GM11168 (cell line): Measurements from ENCODE around the gene ATP2A2.
"Not testable (repeated sequence)": the region's sequence is repeated elsewhere in the genome, so short reads cannot be mapped to it uniquely, and the experiment has no call there.

ENCODE experiments used
- in situ Hi-C: fragments of 300-500 bp; cut with MboI; formaldehyde crosslinking; loops from one replicate; pipeline ENCODE4 v1.12.0; 2022; ENCODE audit warnings: low sequenced_read_pairs; ENCODE audit not compliant: unreplicated experiment

Gene ATP2A2

DNA sequence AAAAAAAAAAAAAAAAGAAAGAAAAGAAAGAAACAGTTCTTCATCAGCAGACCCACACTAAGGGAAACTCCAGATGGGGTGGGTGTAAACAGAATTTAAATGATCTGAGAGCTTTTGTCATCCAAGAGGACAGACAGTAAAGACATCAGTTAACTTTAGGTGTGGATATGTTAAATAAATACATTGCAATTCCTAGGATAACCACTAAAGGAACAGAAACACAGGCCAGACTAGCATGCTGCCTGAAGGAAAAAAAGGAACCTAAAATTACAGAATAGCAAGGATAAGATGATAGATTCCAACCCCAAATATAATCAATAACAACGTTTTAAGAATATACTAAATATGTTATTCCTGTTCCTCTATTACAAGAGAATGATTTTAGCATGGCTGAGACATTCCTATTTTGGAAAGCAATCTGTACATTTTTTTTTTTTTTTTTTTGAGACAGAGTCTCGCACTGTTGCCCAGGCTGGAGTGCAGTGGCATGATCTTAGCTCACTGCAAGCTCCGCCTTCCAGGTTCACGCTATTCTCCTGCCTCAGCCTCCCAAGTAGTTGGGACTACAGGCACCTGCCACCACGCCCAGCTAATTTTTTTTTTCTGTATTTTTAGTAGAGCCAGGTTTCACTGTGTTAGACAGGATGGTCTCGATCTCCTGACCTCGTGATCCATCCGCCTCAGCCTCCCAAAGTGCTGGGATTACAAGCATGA lies 77.5 kb downstream of the ATP2A2 start:
- in situ Hi-C loops = not testable (repeated sequence)

DNA sequence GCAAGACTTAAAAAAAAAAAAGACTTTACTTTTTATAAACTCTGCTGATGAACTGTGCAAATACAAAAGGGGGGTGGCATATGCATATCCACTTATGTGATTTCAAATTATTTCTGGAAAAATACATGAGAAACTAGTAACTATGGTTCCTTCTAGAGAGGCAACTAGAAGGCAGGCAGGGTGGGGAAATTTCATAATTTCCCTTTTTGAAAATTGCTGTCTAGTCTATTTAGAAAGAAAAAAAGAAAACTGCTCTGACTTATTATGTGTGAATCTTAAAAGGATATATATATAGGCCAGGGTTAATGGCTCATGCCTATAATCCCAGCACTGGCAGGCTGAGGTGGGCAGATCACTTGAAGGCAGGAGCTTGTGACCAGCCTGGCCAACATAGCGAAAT lies 80.2 kb downstream of the ATP2A2 start:
- in situ Hi-C loops = no loop called here

DNA sequence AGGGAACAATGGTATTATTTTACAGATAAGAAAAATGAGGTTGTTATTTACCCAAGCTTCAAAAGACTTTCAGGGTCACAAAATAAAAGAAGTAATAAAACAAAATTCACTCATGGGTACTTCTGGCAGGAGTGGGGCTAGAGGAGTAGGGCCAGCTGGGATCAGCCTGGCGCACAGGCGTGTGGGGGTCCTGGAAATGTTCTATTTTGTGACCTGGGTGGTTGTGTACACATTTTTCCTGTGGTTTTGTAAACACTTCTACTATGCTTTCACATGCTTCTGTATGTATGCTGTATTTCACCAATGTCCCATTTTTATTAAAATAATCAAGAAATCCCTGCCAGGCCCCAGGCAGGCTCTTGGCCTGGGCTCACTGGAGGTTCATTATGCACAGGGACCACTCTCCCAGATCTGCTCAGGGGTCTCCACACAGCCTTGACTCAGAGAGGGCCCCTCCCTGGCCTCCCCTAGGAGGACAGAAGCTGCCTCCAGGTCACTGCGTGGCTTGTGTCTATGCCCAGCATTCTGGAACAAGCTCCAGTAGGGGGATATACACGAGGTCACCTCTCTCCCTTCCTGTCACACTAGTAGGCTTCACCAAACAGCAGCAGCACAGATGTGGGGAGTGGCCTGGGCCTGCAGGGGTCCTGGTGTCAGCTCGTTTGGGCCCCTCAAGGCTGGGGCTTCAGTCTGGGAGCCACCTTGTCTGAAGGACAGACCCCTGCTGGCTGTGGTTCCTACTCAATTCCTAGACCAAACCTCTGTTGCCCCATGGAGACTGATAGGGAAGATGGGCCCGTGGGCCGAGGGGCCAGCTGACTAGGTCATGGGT lies 84.7 kb downstream of the ATP2A2 start:
- in situ Hi-C loops = no loop called here

DNA sequence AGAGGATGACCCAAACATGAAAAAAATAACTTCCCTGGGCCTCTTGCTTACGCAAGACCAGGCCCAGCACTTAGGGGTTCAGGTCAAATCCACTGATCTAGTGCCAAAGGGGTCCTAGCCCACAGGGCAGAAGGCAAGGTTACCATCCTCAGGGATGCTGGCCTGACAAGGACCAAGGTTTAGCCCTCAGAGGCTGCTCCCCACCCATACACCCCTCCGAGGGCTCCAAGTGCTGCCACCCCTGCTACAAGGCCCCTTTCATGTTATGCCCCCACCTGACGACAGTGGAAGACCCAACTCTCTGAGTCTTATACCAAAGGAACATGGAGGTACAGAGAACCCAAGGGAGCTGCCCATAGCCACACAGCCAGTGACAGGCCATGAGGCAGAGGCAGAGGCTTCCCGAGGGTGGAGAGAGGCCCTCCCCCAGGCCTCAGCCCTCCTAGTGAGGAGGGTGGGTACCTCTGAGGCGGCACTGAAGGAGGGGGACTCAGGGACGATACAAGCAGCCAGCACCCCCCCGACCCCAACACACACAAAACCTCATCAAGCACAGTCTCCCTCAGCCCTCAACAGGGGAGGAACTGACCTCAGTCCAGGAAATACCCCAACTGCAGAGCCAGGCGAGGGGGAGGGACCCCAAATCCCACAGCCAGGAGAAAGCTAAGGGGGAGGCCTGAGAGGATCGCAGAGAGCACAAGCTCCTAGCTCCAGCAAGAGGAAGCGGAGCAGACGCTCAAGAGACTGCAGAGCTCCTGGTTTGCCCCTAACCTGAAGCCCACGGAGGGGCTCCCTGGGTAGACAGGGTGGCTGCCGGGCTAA lies 85.5 kb downstream of the ATP2A2 start:
- in situ Hi-C loops = no loop called here

DNA sequence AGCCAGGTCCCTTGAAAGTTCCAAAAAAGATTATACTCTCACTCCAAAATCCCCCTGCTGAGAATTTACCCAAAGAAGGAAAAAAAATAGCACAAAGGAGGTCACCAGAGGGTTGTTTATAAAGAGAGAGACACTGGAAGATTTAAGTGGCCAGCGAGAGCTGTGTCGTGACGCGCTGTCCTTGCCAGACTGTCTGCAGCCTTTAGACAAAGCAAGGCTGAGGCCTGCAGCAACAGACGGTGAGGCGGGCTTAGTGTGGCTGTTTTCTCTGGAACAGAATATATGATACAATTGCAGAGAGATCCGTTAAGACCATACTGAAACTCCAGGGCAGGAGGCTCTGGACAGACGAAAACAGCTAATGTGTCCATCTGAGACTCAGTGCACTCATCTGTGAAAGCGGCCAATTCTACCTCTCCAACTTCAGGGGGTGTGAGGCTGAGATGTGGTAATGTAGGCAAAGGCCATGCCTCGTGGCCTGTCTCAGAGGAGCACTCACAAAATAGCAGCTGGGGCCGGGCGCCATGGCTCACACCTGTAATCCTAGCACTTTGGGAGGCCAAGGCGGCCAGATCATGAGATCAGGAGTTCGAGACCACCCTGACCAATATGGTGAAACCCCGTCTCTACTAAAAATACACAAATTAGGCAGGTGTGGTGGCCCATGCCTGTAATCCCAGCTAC lies 86.3 kb downstream of the ATP2A2 start:
- in situ Hi-C loops = no loop called here

DNA sequence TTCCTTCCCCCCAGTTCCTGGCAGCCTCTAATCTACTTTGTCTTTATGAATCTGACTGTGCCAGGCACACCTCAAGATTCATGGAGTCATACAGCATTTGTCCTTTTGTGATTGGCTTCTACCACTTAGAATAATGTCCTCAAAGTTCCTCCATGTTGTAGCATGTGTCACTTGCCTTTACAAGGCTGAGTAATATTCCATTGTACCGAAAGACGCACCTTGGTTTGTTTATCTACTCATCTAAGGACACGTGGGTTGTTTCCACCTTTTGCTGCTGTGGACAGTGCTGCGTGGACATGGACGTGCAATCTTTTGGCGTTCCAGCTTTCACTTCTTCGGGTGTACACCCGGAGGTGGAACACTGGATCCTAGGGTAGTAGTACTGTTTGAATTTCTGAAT lies 88.9 kb downstream of the ATP2A2 start:
- in situ Hi-C loops = no loop called here

DNA sequence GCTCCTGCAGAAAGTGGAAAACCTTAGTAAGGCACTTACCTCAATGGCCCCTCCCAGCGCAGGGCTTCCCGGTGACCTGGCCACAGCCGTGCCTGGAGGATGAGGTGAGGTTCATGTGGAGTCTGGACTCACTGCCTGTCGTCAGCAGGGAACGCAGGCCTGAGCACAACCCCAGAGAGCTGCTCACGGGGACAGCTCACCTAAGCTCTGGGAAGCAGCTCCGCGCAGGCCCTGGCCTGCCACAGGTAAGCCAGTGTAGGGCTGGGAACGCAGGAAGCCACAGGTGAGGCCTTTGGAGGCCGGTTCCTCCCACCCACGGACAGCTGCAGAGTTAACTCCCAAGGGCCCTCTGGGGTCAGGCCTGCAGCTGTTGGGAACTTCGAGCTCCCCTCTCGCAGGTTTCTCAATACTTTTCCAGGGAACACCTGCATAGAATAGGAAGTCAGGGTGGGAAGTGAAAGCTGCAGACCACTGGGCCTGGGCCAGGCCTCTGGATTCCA lies 89.7 kb downstream of the ATP2A2 start:
- in situ Hi-C loops = no loop called here

DNA sequence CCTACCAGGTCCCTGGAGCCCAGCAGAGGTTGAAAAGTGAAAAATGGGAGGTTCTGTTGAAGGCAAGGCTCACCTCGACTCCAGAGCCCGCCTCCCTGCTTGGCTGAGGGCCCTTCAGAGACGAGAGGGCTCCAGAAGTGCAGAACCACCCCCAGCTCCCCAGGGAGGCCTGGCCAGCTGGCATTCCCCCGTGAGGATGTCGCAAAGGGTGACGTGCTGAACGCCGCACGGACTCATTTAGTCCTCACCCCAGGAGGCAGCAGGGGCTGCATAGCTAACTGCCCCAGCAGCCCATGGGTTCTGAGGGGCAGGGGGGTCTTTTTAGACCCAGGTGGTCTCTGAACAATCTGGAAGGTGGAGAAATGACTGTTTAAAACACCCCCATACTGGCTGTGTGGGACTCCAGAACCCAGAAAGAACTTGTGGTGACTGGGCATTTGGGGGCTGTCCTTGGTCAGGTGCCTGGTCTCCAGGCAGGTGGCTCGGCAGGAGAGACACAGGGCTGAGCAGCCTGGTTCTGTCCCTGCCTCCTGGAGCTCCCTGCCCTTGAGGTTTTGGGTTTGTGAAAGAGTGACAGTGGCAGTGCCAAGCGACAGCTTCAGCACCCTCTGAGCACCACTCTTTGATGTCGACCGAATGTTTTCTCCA lies 90.5 kb downstream of the ATP2A2 start:
- in situ Hi-C loops = no loop called here

DNA sequence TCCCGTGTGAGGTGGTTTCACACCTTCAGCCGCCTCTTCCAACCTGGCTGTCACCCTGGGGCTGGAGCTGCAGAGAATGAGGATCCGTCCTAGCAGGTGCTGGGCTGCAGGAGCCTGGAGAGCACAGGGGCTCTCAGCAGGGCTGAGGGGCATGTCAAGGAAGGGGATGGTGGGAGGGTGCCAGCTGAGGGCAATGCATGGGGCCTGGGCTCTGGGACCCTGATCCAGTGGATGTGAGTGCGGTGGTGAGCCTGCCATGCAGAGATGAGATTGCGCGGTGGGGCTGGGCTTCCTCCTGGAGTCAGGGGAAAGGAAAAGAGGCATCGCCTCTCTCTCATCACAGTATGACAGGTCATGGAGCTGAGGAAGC lies 91.0 kb downstream of the ATP2A2 start:
- in situ Hi-C loops = no loop called here

DNA sequence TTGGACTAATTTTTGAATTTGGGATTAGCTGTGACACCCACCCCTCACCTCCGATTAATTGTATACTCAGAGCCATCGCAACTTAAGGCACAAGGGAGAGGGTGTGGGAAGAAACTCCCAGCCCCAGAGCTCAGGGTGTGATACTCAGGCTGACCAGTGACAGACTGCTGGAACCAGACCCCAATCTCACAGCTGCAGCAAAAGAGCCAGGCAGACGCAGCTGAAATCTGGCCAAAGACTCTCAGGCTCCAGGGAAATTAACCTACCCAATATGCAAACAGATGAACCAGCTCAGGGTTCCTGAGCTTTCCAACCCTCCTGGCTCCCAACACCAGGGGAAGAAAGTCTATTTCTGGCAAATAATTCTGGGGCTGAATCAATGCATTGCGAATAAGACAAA lies 92.0 kb downstream of the ATP2A2 start:
- in situ Hi-C loops = no loop called here

DNA sequence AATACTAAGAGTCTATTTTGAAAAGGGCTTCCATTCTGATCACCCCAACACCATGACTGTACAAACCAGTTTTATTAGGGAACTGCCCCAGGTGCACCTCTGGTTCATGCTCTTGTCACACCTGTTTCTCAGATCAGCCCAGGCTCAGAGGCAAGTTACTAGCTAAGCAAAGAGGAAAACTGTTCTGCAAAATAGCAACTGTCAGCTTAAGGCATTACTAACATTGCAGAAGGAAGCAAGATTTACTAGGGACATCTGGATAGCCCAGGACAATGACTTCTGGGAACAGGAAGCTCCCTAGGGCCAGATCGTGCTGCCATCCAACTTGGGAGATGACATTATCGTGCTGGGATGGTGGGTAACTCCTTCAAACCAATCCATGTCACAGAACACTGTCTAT lies 92.4 kb downstream of the ATP2A2 start:
- in situ Hi-C loops = no loop called here

DNA sequence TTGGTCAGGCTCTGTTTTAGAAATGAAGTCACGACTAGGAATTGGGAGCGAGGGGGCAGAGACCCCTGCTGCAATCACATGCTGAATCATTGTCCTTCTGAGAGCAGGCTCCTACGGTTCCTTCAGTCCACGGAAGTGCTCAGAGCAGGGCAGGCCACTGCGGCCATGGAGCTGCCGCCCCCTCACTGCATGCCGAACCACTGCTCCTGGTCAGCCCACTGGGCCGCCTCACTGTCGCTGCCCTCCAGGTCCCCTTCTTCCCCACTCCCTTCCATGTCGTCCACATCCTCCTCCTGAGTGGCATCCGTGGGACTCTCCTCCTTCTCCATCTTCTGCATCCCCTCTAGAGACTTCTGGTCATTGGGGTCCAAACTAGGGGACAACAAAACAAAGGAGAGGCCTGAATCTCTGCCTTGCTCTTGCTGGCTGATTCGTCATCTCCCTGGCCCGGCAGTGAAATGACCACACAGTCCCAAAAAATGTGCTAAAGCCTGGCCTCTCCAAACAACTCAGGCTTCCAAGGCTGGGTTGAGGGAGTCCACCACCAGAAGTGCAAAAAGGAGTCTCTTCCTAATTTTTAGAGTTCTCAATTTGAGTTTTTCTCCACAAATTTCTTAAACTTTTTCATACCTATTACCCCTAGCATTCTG lies 93.0 kb downstream of the ATP2A2 start:
- in situ Hi-C loops = no loop called here

DNA sequence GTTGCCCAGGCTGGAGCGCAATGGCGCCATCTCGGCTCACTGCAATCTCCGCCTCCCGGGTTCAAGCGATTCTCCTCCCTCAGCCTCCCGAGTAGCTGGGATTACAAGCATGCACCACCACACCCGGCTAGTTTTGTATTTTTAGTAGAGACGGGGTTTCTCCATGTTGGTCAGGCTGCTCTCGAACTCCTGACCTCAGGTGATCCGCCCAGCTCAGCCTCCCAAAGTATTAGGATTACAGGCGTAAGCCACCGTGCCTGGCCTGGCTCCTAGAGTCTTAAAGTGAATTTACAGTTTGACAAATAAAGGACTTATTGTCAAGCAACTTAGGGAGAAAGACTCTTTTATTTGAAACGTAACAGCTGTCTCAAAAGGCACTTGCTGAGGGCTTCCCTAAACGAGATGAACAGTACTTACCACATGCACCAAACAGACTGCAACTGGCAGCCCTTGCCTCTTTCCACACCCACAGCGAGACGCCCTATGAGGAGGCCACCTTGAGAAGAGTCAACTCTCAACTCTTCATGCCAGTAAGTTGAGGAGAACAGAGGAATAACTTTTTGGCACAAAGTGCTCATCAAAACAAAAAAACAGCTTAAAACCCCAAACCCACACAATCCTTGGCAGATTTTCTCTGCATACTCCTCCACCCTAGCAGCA lies 97.2 kb downstream of the ATP2A2 start:
- in situ Hi-C loops = not testable (repeated sequence)

DNA sequence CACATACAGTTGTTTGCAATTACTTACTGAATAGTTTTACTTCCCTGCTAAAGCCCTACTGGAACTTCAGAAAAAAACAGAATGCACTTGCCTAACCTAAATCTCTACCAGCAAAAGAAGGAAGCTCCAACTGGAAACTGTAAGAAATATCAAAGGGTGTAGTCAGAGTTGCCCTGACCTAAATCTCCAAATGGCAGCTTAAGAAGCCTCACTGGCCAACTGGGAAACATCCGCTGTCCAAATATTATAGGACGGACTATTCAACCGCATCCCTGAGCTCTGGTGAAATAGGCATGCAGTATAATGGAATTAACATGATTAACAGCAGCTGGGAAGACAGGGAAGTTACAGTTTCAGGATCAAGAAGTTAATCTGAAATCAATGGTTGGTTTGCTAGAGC lies 98.2 kb downstream of the ATP2A2 start:
- in situ Hi-C loops = no loop called here

DNA sequence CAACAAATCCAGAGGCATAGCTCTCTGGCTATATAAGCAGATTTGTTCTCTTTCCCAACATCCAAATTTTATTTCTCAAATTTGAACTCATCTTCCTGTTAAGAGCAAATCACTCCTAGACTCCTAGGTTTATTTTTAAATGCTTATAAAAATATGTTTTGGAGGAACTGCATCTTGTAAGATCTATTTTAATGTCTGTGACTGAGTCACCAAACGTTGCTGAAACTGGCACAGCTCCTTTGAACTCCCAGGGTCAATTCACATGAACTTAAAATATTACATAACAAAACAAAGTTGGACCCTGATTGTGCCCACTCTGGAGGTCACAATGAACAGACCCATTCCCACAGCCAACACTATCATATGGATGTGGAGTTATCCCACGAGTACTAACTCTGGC lies 98.6 kb downstream of the ATP2A2 start:
- in situ Hi-C loops = no loop called here

DNA sequence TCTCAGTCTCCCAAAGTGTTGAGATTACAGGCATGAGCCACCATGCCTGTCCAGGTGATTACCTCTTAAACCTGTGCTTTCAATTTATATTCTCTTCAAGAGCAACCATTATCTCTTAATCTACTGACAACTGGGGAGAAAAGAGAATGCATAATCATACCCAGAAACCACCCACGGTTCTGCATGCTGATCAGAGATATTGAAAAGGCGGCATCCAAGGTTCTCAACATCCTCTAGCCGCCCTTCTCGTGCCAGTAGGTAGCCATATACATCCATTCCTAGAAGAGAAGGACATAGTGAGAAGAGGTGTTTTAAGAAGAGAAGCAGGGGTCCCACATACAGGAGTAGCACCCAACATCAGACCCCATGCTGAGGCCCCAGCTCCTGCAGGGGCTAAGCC lies 101.6 kb downstream of the ATP2A2 start:
- in situ Hi-C loops = no loop called here
